Vagina (tissue), 2 donors: ENCODE results near the gene A4GALT.

Experiments
- POLR2AphosphoS5 ChIP-seq, 2 donors: sonication (generic); formaldehyde crosslinking; IDR thresholded peaks; one replicate each; pipeline ENCODE4 v1.9.0; 2017; ENCODE audit warnings: antibody characterized with exemption in 2 of 2, mild to moderate bottlenecking in 2 of 2, low read depth in 1 of 2; ENCODE audit not compliant: insufficient read depth in 1 of 2
- TF ChIP-seq, protein P1 (sequence below), 3 experiments: fragments of 450-650 bp in 2 of 3; fragments of 200-600 bp in 1 of 3; sonication (generic) in 1 of 3; IDR thresholded peaks; one replicate each; pipeline ENCODE4 v1.5.1; 2017 to 2019; ENCODE audit warnings: antibody characterized with exemption in 3 of 3, mild to moderate bottlenecking in 2 of 3, moderate library complexity in 2 of 3

DNA sequence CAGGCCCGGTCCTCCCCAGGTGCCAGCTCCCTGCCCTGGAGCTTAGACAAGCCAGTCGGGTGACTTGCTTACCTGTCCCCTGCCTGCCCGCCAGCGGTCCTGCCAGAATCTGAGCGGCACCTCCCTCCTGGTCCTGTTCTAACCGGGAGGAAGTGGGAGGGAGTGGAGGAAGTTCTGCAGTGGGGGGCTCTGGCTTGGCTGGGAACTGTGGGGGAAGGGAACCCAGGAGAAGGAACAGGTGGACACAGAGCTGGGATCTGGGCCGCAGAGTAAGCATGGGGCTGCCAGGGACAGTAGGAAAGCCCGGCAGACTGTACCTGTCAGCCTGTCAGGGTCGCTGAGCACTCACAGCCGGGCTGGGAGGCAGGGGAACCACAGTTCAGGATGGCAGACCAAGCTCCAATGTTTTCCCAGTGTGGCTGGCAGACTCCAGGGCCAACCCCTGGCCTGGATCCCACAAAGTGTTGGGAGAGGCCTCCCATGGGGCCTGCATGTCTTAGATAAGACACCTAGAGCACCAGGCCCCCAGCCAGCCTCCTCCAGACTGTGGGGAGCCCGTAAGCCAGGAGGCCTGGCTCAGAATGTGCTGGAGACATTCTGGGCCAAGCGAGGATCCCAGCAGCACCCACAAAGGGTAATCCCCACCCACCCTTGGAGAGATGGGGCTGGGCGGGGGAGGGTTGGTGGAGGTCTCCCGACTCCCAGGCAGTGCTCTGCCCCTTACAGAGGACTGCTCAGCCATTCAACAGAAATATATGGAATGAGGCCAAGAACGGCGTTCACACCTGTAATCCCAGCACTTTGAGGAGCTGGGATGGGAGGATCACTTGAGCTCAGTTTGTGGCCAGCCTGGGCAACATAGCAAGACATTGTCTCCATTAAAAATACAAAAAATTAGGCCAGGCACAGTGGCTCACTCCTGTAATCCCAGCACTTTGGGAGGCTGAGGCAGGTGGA lies 73.8 kb downstream of the A4GALT start:
- TF ChIP-seq POLR2AphosphoS5 (IDR thresholded peaks at IDR 0.05; ENCODE audit: insufficient read depth in 1 of 2, low read depth in 1 of 2), result peak in 1 of 2 donors; percentile 47
- TF ChIP-seq, protein P1, sequence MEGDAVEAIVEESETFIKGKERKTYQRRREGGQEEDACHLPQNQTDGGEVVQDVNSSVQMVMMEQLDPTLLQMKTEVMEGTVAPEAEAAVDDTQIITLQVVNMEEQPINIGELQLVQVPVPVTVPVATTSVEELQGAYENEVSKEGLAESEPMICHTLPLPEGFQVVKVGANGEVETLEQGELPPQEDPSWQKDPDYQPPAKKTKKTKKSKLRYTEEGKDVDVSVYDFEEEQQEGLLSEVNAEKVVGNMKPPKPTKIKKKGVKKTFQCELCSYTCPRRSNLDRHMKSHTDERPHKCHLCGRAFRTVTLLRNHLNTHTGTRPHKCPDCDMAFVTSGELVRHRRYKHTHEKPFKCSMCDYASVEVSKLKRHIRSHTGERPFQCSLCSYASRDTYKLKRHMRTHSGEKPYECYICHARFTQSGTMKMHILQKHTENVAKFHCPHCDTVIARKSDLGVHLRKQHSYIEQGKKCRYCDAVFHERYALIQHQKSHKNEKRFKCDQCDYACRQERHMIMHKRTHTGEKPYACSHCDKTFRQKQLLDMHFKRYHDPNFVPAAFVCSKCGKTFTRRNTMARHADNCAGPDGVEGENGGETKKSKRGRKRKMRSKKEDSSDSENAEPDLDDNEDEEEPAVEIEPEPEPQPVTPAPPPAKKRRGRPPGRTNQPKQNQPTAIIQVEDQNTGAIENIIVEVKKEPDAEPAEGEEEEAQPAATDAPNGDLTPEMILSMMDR (IDR thresholded peaks at IDR 0.05), result no peak
